ENCODE results near the gene DOCK4. TPM values are rescaled to one million over a fixed set of nuclear protein-coding genes. Genes with fewer than 3 reads are reported as not detected.

The DOCK4 gene
- total RNA-seq, 1 donor from 2014 or later: 4.5 TPM

DNA sequence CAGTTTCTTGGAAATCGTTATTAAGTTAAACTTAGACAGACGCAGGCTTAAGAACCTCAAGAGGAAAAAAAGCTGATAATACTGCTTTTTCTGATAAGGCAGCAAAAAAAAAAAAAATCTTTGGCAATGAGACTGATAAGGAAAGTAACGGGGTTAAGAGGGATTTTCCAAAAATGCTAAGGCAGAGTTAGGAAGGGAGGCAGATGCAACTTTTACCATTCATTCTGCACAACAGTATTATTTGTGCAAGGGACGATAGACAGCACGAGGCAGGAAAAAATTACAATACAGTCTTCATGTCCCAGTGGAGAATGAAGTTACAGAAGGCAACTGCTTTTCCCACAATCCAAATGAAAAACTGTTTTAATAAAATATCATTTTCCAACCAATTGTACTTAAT lies 194.0 kb downstream of the DOCK4 start:
- Histone ChIP-seq H3K36me3 (ENCODE audit: control insufficient read depth, insufficient read depth, low read length) (no peaks in the 10 kb centered on the region), H3K27me3 (ENCODE audit: control insufficient read depth, insufficient read depth, low read length) (no peaks in the 10 kb centered on the region), H3K4me3 (ENCODE audit: low read depth, low read length) (no peak overlapping the region)
- FAIRE-seq (no peak), DNase-seq (ENCODE audit: low read depth) (no peak)
- TF ChIP-seq CTCF (IDR thresholded peaks at IDR 0.05; ENCODE audit: insufficient read depth, low read length, severe bottlenecking): no peak

GRCh38 chr7:112010994-112011393 lies 195.2 kb downstream of the DOCK4 start:
- no peak for FAIRE-seq
- no peak for DNase-seq (ENCODE audit: low read depth)
- no peak overlapping the region for H3K4me3 ChIP-seq (ENCODE audit: low read depth, low read length)
- no peaks in the 10 kb centered on the region for H3K27me3 ChIP-seq (ENCODE audit: control insufficient read depth, insufficient read depth, low read length)
- H3K36me3 ChIP-seq (ENCODE audit: control insufficient read depth, insufficient read depth, low read length): no peaks in the 10 kb centered on the region
- no peak for TF ChIP-seq CTCF (IDR thresholded peaks at IDR 0.05; ENCODE audit: insufficient read depth, low read length, severe bottlenecking)

DNA sequence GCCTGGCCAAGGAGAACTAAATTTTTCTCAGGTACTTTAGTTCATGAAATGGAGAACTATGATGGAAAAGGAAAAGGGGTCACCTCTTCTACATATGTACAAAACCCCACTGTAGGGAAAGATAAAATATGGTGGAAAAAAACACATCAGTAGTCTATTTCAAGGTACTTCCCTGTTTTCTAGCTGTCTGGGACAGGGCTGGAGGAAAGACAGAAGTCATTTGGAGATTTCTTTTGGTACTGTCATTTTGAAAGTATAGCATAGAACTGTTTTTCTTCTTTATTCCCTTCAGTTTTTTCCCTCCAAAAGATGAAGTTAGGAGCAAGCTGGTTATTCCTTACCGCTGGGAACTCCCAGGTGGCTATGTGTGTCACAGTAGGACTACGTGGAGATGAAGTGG lies 196.1 kb downstream of the DOCK4 start:
- no peak overlapping the region for H3K4me3 ChIP-seq (ENCODE audit: low read depth, low read length)
- no peak for TF ChIP-seq CTCF (IDR thresholded peaks at IDR 0.05; ENCODE audit: insufficient read depth, low read length, severe bottlenecking)
- no peaks in the 10 kb centered on the region for H3K36me3 ChIP-seq (ENCODE audit: control insufficient read depth, insufficient read depth, low read length)
- H3K27me3 ChIP-seq (ENCODE audit: control insufficient read depth, insufficient read depth, low read length): no peaks in the 10 kb centered on the region
- FAIRE-seq: no peak
- no peak for DNase-seq (ENCODE audit: low read depth)

DNA sequence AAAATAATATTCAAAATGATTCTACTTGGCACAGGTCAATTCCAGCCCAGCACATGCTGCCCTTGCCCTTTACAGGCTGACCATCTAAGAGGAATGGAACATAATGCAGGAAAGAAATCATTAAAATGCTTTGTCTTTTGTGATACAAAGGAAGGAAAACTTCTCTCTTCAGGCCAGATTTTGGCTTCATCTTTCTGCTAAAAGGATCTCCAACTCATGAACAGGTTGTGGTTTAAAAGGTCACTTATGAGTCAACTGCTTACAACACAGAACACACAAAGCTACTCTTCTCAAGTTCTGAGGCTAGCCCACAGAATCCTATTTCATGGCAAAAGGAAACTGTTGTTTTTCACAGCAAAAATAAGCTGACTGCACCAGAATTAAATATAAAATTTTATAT lies 197.1 kb downstream of the DOCK4 start:
- no peaks in the 10 kb centered on the region for H3K27me3 ChIP-seq (ENCODE audit: control insufficient read depth, insufficient read depth, low read length)
- H3K4me3 ChIP-seq (ENCODE audit: low read depth, low read length): no peak overlapping the region
- H3K36me3 ChIP-seq (ENCODE audit: control insufficient read depth, insufficient read depth, low read length): no peaks in the 10 kb centered on the region
- DNase-seq (ENCODE audit: low read depth): peak; percentile 62
- TF ChIP-seq CTCF (IDR thresholded peaks at IDR 0.05; ENCODE audit: insufficient read depth, low read length, severe bottlenecking): no peak
- no peak for FAIRE-seq

- H3K36me3 ChIP-seq (ENCODE audit: control insufficient read depth, insufficient read depth, low read length): no peaks in the 10 kb centered on the region
- DNase-seq (ENCODE audit: low read depth): no peak
- no peak for TF ChIP-seq CTCF (IDR thresholded peaks at IDR 0.05; ENCODE audit: insufficient read depth, low read length, severe bottlenecking)
- H3K4me3 ChIP-seq (ENCODE audit: low read depth, low read length): no peak overlapping the region
- H3K27me3 ChIP-seq (ENCODE audit: control insufficient read depth, insufficient read depth, low read length): no peaks in the 10 kb centered on the region
- FAIRE-seq: no peak
Observed at GRCh38 chr7:112007185-112007584, 199.0 kb downstream of the DOCK4 start.

DNA sequence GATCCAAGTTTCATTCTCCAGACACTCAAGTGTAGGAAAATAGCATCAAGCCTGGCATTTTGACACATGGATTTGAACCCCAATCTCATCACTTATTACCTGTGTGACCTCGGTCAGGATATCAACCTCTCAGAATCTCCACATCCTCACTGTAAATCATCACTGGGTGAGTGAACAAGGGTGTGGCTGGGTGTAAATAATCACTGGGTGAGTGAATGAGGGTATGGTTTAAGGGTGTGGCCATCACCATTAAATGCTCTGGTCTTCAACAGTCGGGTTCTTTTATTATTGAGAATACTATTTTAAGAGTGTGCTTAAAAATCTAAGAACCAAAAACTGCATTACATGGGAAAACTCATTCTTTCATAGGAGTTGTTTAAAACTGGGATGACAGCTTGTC lies 200.1 kb downstream of the DOCK4 start:
- no peak overlapping the region for H3K4me3 ChIP-seq (ENCODE audit: low read depth, low read length)
- no peaks in the 10 kb centered on the region for H3K27me3 ChIP-seq (ENCODE audit: control insufficient read depth, insufficient read depth, low read length)
- no peaks in the 10 kb centered on the region for H3K36me3 ChIP-seq (ENCODE audit: control insufficient read depth, insufficient read depth, low read length)
- TF ChIP-seq CTCF (IDR thresholded peaks at IDR 0.05; ENCODE audit: insufficient read depth, low read length, severe bottlenecking): no peak
- peak; percentile 25 for DNase-seq (ENCODE audit: low read depth)
- no peak for FAIRE-seq
